HG03442 (cell line): ENCODE results near the gene TNIP3.
A peak's percentile ranks its signal among the peaks of the same experiment; 100 is the strongest.
"Not testable (repeated sequence)": the region's sequence is repeated elsewhere in the genome, so short reads cannot be mapped to it uniquely, and the experiment has no call there.

Experiments
- ATAC-seq: cut with Tn5 transposase; IDR thresholded peaks from one replicate; pipeline ENCODE4 v1.9.1; 2021; ENCODE audit warnings: mild to moderate bottlenecking, moderate library complexity; ENCODE audit not compliant: unreplicated experiment

The TNIP3 gene, protein sequence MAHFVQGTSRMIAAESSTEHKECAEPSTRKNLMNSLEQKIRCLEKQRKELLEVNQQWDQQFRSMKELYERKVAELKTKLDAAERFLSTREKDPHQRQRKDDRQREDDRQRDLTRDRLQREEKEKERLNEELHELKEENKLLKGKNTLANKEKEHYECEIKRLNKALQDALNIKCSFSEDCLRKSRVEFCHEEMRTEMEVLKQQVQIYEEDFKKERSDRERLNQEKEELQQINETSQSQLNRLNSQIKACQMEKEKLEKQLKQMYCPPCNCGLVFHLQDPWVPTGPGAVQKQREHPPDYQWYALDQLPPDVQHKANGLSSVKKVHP

DNA sequence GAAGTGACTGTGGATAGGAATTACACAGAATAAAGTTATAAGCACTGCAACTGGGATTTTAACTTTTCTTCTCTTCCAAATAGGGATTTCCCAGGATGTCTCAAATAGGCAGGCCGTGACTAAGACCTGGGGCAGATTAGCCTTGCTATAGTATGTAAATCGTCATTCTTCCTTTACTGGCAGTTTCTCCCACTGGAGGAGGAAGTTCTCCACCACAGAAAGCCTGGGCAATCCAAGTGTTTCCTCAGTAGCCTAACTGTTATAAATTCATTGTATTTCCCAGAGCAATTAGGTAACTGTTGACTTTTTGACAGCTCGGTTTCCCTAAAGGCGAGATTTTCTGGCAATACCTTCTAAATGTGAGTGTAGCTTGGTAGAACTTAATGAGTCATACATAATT, at the start of gene TNIP3:
Gene TNIP3, minus strand, starts transcription at position 31 of the 400 bp plus-strand sequence. CDS start 196 bp downstream, outside the sequence.
- ATAC-seq, result no peak

DNA sequence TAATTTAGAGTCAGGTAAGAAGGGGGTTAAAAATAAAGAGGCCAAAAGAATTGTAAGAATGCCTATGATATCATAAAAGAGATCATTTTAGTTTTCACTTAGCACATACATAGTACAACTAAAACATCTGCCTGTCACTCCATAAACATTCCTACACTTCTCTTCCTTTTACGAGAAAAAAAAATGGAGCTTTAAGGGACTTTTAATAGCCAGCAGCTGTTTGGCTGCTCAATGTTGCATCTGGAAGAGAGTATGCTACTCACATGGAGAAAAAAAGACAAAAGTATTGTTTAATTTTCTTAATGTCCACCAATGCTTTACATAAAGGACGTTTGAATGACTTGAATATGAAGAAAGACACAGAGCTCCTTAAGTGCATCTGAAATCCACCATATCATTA, 48.7 kb upstream of the TNIP3 start:
- no peak for ATAC-seq

- ATAC-seq, result no peak
Observed at GRCh38 chr4:121209171-121209570, 45.0 kb upstream of the TNIP3 start.

GRCh38 chr4:121208244-121209007, 44.3 kb upstream of the TNIP3 start:
- ATAC-seq, result no peak

- not testable (repeated sequence) for ATAC-seq
Observed at GRCh38 chr4:121205777-121206176, 41.7 kb upstream of the TNIP3 start.

- peak; percentile 73 for ATAC-seq
Observed at GRCh38 chr4:121200795-121201472, 36.8 kb upstream of the TNIP3 start.

GRCh38 chr4:121199742-121200561, 35.8 kb upstream of the TNIP3 start:
- ATAC-seq, result peak; percentile 78

GRCh38 chr4:121198251-121198650, 34.1 kb upstream of the TNIP3 start:
- ATAC-seq, result no peak

DNA sequence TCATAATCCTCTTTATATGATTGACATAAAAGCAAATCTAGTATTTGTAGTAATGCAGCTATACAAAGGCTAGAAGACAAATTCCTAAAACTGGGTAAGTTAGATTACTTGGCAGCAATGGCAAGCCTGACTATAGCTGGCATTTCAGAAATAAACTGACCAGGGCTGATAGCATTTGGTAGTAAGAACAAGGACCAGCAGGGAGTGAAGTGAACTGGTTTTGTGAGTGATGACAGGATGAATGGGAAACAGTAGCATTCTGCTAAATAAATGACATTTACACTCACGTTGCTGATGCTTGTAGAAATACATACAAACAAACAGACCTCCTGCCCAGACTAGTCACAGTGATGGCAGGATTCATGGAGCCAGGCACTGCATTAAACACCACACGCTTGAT, 31.5 kb upstream of the TNIP3 start:
- ATAC-seq, result no peak

- no peak for ATAC-seq
Observed at GRCh38 chr4:121192480-121192879, 28.4 kb upstream of the TNIP3 start.

DNA sequence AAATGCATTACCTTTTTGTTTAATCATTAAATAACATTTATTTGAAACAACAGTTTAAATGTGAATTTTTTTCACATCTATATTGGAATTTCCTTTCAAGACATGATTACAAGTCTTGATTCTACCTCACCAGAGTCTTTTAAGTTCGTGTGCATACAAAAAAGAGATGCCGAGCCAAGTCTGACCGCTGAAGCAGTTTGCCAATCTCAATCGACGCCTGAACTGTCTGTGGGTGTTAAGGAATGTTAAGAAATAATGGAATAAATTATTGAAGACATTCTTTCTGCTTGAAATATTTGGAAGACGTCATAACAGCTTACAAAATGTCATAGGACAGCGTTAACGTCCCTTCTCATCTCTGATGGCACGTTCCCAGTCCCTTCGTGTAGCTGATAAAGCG, 27.9 kb upstream of the TNIP3 start:
- no peak for ATAC-seq

DNA sequence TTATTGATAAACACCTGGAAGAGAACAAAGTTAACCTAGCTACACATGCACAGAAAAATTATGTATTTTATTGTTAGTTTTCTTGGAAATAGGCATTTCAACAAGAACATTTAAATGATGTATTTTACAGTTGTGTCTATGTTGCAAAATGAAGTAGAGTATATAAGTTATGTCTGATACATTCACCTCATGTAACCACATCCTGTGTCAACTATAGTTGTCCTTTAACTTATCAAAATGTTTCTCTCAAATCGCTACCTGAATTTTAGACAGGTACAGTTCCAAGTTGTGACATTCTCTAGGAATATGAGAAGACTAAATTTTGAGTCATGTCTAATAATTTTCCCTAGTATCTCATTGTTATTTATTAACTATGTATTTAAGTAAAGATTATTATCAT, 27.2 kb upstream of the TNIP3 start:
- no peak for ATAC-seq

- no peak for ATAC-seq
Observed at GRCh38 chr4:121190389-121190788, 26.3 kb upstream of the TNIP3 start.

GRCh38 chr4:121189326-121190215, 25.4 kb upstream of the TNIP3 start:
- ATAC-seq, result peak; percentile 91

GRCh38 chr4:121187206-121187605, 23.1 kb upstream of the TNIP3 start:
- ATAC-seq, result no peak

DNA sequence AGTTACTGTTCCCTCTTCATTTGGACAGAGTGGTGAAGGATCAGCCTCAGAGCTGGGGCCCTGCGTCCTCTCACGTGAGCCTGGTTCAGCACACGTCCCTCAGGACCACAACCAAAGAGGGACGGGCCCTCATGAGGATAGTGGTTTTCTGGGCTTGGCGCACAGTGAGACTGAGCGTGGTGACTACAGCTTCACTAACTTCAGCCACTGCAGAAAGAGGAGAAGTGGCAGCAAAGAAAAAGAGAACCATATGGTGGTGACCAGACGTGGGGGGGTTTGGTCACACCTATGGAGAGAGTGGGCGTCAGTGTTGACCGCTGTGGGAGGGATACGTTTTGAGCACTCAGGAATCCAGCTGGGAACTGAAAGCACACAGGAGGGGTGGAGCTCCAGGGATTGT, 21.8 kb upstream of the TNIP3 start:
- ATAC-seq, result peak; percentile 63

GRCh38 chr4:121183989-121184388, 19.9 kb upstream of the TNIP3 start:
- ATAC-seq, result no peak

GRCh38 chr4:121183361-121183760, 19.2 kb upstream of the TNIP3 start:
- ATAC-seq, result no peak

DNA sequence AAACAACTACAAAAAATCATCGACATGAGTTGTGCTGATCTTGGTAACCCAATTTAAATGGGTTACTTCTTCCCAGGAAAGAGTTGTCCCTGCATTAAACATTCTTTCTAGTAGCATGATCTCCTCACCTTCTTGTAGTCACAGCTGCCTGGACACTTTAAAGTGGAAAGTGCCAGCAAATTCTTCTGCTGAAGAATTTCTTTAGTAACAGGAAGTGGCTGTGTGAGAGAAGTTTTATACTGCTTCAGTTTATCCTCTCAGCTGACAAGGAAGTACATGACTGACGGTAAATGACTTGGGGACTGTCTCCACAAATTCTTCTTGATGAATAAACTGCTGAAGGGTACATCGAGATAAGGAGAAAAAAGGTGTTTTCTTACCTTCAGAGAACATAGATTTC, 18.2 kb upstream of the TNIP3 start:
- ATAC-seq, result no peak

DNA sequence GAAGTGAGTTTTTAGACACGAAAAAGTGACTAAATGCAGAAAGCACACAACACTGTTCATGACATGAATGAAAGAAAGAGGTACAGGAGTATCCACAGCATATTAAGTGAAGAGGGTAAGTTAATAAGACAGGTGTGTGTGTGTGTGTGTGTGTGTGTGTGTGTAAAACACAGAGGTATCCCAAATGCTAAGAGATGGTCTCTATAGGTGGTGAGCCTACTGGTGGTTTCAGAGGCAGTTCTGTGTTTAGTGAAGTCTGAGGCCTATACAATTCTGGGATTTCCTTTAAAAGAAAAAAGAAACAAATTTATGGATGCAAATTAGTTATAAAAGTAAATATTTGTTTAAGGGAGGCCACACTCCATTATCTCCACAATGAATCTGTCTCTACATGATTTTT, 17.4 kb upstream of the TNIP3 start:
- no peak for ATAC-seq
